ENCODE results near the gene NT5C3A.
"Not testable (repeated sequence)": the region's sequence is repeated elsewhere in the genome, so short reads cannot be mapped to it uniquely, and the experiment has no call there.

DNA sequence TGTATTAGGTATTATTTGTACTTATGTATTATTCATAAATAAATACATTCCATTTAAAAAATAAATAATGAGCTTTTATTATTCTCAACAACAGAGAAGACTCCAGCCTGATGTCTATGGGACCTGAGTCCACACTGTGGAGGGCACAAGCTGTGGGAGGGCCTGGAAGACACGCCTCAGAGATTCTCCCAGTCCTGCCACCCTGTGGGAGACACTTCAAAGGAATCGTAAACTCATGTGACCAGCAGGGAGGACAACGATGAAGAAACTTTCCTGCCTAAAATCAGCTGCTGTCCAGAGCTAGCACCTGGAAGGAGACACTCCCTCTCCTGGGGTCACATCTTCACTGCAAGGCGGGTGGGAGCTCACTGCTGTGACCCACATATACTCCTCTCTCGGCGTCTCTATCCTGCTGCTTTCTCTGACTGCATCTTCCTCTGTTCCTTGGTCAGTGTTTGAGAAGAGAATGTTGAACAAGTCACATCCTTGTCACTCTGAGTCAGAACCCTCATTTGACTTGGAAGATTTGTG is 32.2 kb upstream of the NT5C3A start:
- TF ChIP-seq, protein P1, sequence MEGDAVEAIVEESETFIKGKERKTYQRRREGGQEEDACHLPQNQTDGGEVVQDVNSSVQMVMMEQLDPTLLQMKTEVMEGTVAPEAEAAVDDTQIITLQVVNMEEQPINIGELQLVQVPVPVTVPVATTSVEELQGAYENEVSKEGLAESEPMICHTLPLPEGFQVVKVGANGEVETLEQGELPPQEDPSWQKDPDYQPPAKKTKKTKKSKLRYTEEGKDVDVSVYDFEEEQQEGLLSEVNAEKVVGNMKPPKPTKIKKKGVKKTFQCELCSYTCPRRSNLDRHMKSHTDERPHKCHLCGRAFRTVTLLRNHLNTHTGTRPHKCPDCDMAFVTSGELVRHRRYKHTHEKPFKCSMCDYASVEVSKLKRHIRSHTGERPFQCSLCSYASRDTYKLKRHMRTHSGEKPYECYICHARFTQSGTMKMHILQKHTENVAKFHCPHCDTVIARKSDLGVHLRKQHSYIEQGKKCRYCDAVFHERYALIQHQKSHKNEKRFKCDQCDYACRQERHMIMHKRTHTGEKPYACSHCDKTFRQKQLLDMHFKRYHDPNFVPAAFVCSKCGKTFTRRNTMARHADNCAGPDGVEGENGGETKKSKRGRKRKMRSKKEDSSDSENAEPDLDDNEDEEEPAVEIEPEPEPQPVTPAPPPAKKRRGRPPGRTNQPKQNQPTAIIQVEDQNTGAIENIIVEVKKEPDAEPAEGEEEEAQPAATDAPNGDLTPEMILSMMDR (conservative IDR thresholded peaks at IDR 0.05; ENCODE audit: low read depth, low read length), result not testable (repeated sequence)
- TF ChIP-seq EZH2 (IDR thresholded peaks at IDR 0.05; ENCODE audit: low read length, unreplicated experiment), result not testable (repeated sequence)
